T-cell (primary cell): ENCODE data around the gene EDNRA. TPM values are rescaled to one million over a fixed set of nuclear protein-coding genes. Genes with fewer than 3 reads are reported as not detected.

Experiments used
- ATAC-seq, 4 experiments: fragments of 200-7000 bp in 3 of 4; fragments of 150-1000 bp in 1 of 4; cut with Tn5 transposase; replicated peaks in 1 of 4; 1 replicate in 3 of 4; 2 replicates in 1 of 4; pipeline ENCODE4 v1.10.0; 2021; ENCODE audit warnings: moderate library complexity in 3 of 4, mild to moderate bottlenecking in 2 of 4, moderate number of reproducible peaks in 1 of 4
- CTCF ChIA-PET, 2 donors: fragments of 300-600 bp; sonication (Branson Sonifier 250); formaldehyde crosslinking; loops; one replicate each; lab custom pipeline; 2022; ENCODE audit warnings: antibody characterized with exemption in 2 of 2; lab: Charles Lee
- POLR2A ChIA-PET, 2 donors: fragments of 300-600 bp; sonication (Branson Sonifier 250); formaldehyde crosslinking; loops; one replicate each; lab custom pipeline; 2022; ENCODE audit warnings: antibody characterized with exemption in 2 of 2; lab: Charles Lee
- DNase-seq, 35 experiments: peaks; one replicate each; pipeline versions ENCODE4 v3.0.0 to v3.0.0-alpha.2; 2013 to 2023
- H3K27ac ChIP-seq: one replicate; pipeline ENCODE4 v1.5.1; 2013; ENCODE audit warnings: low read length
- H3K27me3 ChIP-seq, 2 experiments: replicated peaks in 1 of 2; 1 replicate in 1 of 2; 2 replicates in 1 of 2; pipeline versions ENCODE4 v1.6.1 to v1.7.0; 2013; ENCODE audit warnings: low read length in 1 of 2, mixed read lengths in 1 of 2; ENCODE audit not compliant: control insufficient read depth in 2 of 2, insufficient read depth in 2 of 2; ENCODE audit errors: extremely low read depth in 1 of 2
- H3K36me3 ChIP-seq, 2 donors: 1 replicate in 1 of 2; 2 replicates in 1 of 2; pipeline versions ENCODE4 v1.6.1 to v1.7.0; 2013; ENCODE audit warnings: low read length in 1 of 2; ENCODE audit not compliant: control insufficient read depth in 2 of 2, insufficient read depth in 1 of 2; ENCODE audit errors: extremely low read depth in 1 of 2
- H3K4me1 ChIP-seq, 2 experiments: 1 replicate in 1 of 2; 2 replicates in 1 of 2; pipeline versions ENCODE4 v1.6.1 to v1.7.0; 2013; ENCODE audit warnings: low read length in 2 of 2, mixed read lengths in 1 of 2; ENCODE audit not compliant: insufficient read depth in 2 of 2, control insufficient read depth in 1 of 2; ENCODE audit errors: extremely low read depth in 1 of 2
- H3K4me3 ChIP-seq, 2 donors: 1 replicate in 1 of 2; 2 replicates in 1 of 2; pipeline versions ENCODE4 v1.5.1 to v1.7.0; 2013; ENCODE audit warnings: mild to moderate bottlenecking in 2 of 2, low read length in 1 of 2, moderate library complexity in 1 of 2; ENCODE audit not compliant: control insufficient read depth in 1 of 2; ENCODE audit errors: extremely low read depth in 1 of 2
- H3K9me3 ChIP-seq: 2 replicates; pipeline ENCODE4 v1.7.0; 2013
- H3K27ac Mint-ChIP-seq, 2 donors: one replicate each; pipeline ENCODE4 v1.8.0; 2020 to 2021; ENCODE audit warnings: mild to moderate bottlenecking in 2 of 2, mixed read lengths in 2 of 2
- H3K27me3 Mint-ChIP-seq, 2 donors: one replicate each; pipeline ENCODE4 v1.8.0; 2021 to 2022; ENCODE audit warnings: mixed read lengths in 2 of 2
- H3K36me3 Mint-ChIP-seq: one replicate; pipeline ENCODE4 v1.8.0; 2021; ENCODE audit warnings: mixed read lengths
- H3K4me1 Mint-ChIP-seq, 3 donors: one replicate each; pipeline ENCODE4 v1.8.0; 2020 to 2022; ENCODE audit warnings: mixed read lengths in 3 of 3, mild to moderate bottlenecking in 1 of 3
- H3K4me3 Mint-ChIP-seq, 3 donors: one replicate each; pipeline ENCODE4 v1.8.0; 2020 to 2022; ENCODE audit warnings: mild to moderate bottlenecking in 3 of 3, mixed read lengths in 3 of 3, moderate library complexity in 3 of 3
- H3K9me3 Mint-ChIP-seq, 3 donors: one replicate each; pipeline ENCODE4 v1.8.0; 2020 to 2022; ENCODE audit warnings: mixed read lengths in 3 of 3
- WGBS: methylation state at CpG from one replicate; pipeline ENCODE4 v1.1.5; 2013; ENCODE audit warnings: missing lambda C conversion rate; ENCODE audit not compliant: insufficient coverage; 5-methylcytosine and 5-hydroxymethylcytosine counted together
- total RNA-seq, 35 experiments: library from RNA in 6 of 35; stranded (reverse) in 6 of 35; fragments of 120-200 nt in 1 of 35; gene quantifications; one replicate each; pipeline versions ENCODE4 v1.2.1 to v1.2.4 and lab custom pipeline; 2013 to 2026

The EDNRA gene
- total RNA-seq, 5 donors from 2014 or later (not counting 1 experiment from before 2014, with no cell fraction given) = 0.06 to 0.29 TPM; not detected in 3

GRCh38 chr4:147538711-147539110, 57.8 kb downstream of the EDNRA start:
- H3K4me3 Mint-ChIP-seq = no peak overlapping the region
- no peak for DNase-seq
- Histone ChIP-seq H3K9me3 (no peaks in the 10 kb centered on the region), H3K36me3 (no peaks in the 10 kb centered on the region), H3K4me3 (no peak overlapping the region), H3K27me3 (peaks cover 0 to 6% of the 10 kb centered on the region in 2 experiments), H3K27ac (no peak overlapping the region), H3K4me1 (no peaks in the 10 kb centered on the region)
- H3K9me3 Mint-ChIP-seq = no peaks in the 10 kb centered on the region
- ATAC-seq = no peak
- no peaks in the 10 kb centered on the region for H3K36me3 Mint-ChIP-seq
- no peaks in the 10 kb centered on the region for H3K4me1 Mint-ChIP-seq
- CTCF ChIA-PET = no interaction called here
- H3K27ac Mint-ChIP-seq = no peak overlapping the region
- WGBS = 100% methylated on average over 1 of the region's 3 CpGs
- peaks cover 16 to 27% of the 10 kb centered on the region in 2 donors for H3K27me3 Mint-ChIP-seq
- POLR2A ChIA-PET = no interaction called here

- 86% methylated on average over 1 of the region's 4 CpGs for WGBS
- DNase-seq = no peak
- Histone ChIP-seq H3K27ac (no peak overlapping the region), H3K4me3 (no peak overlapping the region), H3K4me1 (no peaks in the 10 kb centered on the region), H3K27me3 (peaks cover 0 to 6% of the 10 kb centered on the region in 2 experiments), H3K36me3 (no peaks in the 10 kb centered on the region), H3K9me3 (no peaks in the 10 kb centered on the region)
- Mint-ChIP-seq H3K36me3 (no peaks in the 10 kb centered on the region), H3K4me1 (no peaks in the 10 kb centered on the region), H3K27ac (no peak overlapping the region), H3K9me3 (no peaks in the 10 kb centered on the region), H3K4me3 (no peak overlapping the region), H3K27me3 (peaks cover 13 to 27% of the 10 kb centered on the region in 2 donors)
- ChIA-PET CTCF (interaction anchor here in 1 of 2 donors (0.9 kb wide), 1 partner anchor 21 kb away, joined by 3 read pairs; no protein-coding TSS in a partner anchor), POLR2A (no interaction called here)
- ATAC-seq = no peak
Measured at GRCh38 chr4:147539959-147540358, 59.1 kb downstream of the EDNRA start.

GRCh38 chr4:147542229-147542990, 61.5 kb downstream of the EDNRA start:
- Mint-ChIP-seq H3K27ac (no peak overlapping the region), H3K27me3 (peaks cover 9 to 31% of the 10 kb centered on the region in 2 donors), H3K36me3 (no peaks in the 10 kb centered on the region), H3K4me1 (no peaks in the 10 kb centered on the region), H3K4me3 (no peak overlapping the region), H3K9me3 (no peaks in the 10 kb centered on the region)
- peaks cover 0 to 6% of the 10 kb centered on the region in 2 experiments for H3K27me3 ChIP-seq
- POLR2A ChIA-PET = interaction anchor here in 1 of 2 donors (0.5 kb wide), 1 partner anchor 529 kb away, joined by 8 read pairs; no protein-coding TSS in a partner anchor
- ATAC-seq (no peak), DNase-seq (no peak)
- H3K9me3 ChIP-seq = no peaks in the 10 kb centered on the region
- CTCF ChIA-PET = no interaction called here
- no peak overlapping the region for H3K27ac ChIP-seq
- WGBS = 87% methylated on average over 13 of the region's 17 CpGs
- H3K36me3 ChIP-seq = no peaks in the 10 kb centered on the region
- no peak overlapping the region for H3K4me3 ChIP-seq
- no peaks in the 10 kb centered on the region for H3K4me1 ChIP-seq

- ChIA-PET CTCF (no interaction called here), POLR2A (interaction anchor here in 1 of 2 donors (0.5 kb wide), 1 partner anchor 530 kb away, joined by 8 read pairs; no protein-coding TSS in a partner anchor)
- peaks cover 0 to 9% of the 10 kb centered on the region in 2 experiments for H3K27me3 ChIP-seq
- no peaks in the 10 kb centered on the region for H3K36me3 Mint-ChIP-seq
- no peaks in the 10 kb centered on the region for H3K36me3 ChIP-seq
- no peak overlapping the region for H3K4me3 Mint-ChIP-seq
- H3K9me3 Mint-ChIP-seq = no peaks in the 10 kb centered on the region
- ATAC-seq (no peak), DNase-seq (no peak)
- no peak overlapping the region for H3K27ac Mint-ChIP-seq
- no peak overlapping the region for H3K27ac ChIP-seq
- H3K27me3 Mint-ChIP-seq = peaks cover 10 to 32% of the 10 kb centered on the region in 2 donors
- no peak overlapping the region for H3K4me3 ChIP-seq
- no peaks in the 10 kb centered on the region for H3K4me1 Mint-ChIP-seq
- H3K4me1 ChIP-seq = no peaks in the 10 kb centered on the region
- no peaks in the 10 kb centered on the region for H3K9me3 ChIP-seq
- no CpG with 5 or more reads among the region's 1 CpG for WGBS
Measured at GRCh38 chr4:147543034-147543433, 62.1 kb downstream of the EDNRA start.

GRCh38 chr4:147546349-147546748, 65.5 kb downstream of the EDNRA start:
- H3K4me3 Mint-ChIP-seq = no peak overlapping the region
- H3K27ac ChIP-seq = no peak overlapping the region
- no peak overlapping the region for H3K27ac Mint-ChIP-seq
- no peak overlapping the region for H3K4me3 ChIP-seq
- H3K9me3 Mint-ChIP-seq = peaks cover 0 to 3% (median 0%) of the 10 kb centered on the region in 3 donors
- POLR2A ChIA-PET = no interaction called here
- peaks cover 0 to 4% of the 10 kb centered on the region in 2 experiments for H3K4me1 ChIP-seq
- peaks cover 7 to 10% (median 9%) of the 10 kb centered on the region in 3 donors for H3K4me1 Mint-ChIP-seq
- ATAC-seq = no peak
- CTCF ChIA-PET = no interaction called here
- DNase-seq = no peak
- H3K36me3 ChIP-seq = no peaks in the 10 kb centered on the region
- H3K36me3 Mint-ChIP-seq = no peaks in the 10 kb centered on the region
- H3K9me3 ChIP-seq = no peaks in the 10 kb centered on the region
- peaks cover 0 to 6% of the 10 kb centered on the region in 2 experiments for H3K27me3 ChIP-seq
- WGBS = no CpG with 5 or more reads among the region's 2 CpGs
- H3K27me3 Mint-ChIP-seq = peaks cover 8 to 17% of the 10 kb centered on the region in 2 donors

GRCh38 chr4:147547314-147548056, 66.6 kb downstream of the EDNRA start:
- POLR2A ChIA-PET = no interaction called here
- Mint-ChIP-seq H3K27me3 (peaks cover 8 to 20% of the 10 kb centered on the region in 2 donors), H3K36me3 (peaks cover 5% of the 10 kb centered on the region), H3K4me1 (peaks cover 7 to 10% (median 9%) of the 10 kb centered on the region in 3 donors), H3K9me3 (peaks cover 6 to 12% (median 10%) of the 10 kb centered on the region in 3 donors), H3K27ac (no peak overlapping the region), H3K4me3 (no peak overlapping the region)
- H3K36me3 ChIP-seq = no peaks in the 10 kb centered on the region
- H3K9me3 ChIP-seq = no peaks in the 10 kb centered on the region
- H3K4me1 ChIP-seq = peaks cover 0 to 4% of the 10 kb centered on the region in 2 experiments
- CTCF ChIA-PET = no interaction called here
- H3K4me3 ChIP-seq = no peak overlapping the region
- H3K27ac ChIP-seq = no peak overlapping the region
- peaks cover 0 to 4% of the 10 kb centered on the region in 2 experiments for H3K27me3 ChIP-seq
- no peak for DNase-seq
- no peak for ATAC-seq
- WGBS = no CpG with 5 or more reads among the region's 4 CpGs
